Esophagus squamous epithelium (tissue), 5 donors: ENCODE results near the gene RYR3. TPM values are rescaled to one million over a fixed set of nuclear protein-coding genes. Genes with fewer than 3 reads are reported as not detected.

Source experiments
- DNase-seq: peaks from one replicate; lab custom pipeline; 2025; lab: John Stamatoyannopoulos, UW
- H3K27ac ChIP-seq, 4 donors: fragments of 200-600 bp; sonication (generic); one replicate each; pipeline ENCODE4 v1.5.1; 2016 to 2019; ENCODE audit warnings: mild to moderate bottlenecking in 1 of 4
- H3K27me3 ChIP-seq, 4 donors: fragments of 200-600 bp; sonication (generic); 1 replicate in 3 of 4; 2 replicates in 1 of 4; pipeline versions ENCODE4 v1.5.1 to v1.6.0; 2017 to 2021; ENCODE audit warnings: antibody characterized with exemption in 1 of 4
- H3K36me3 ChIP-seq, 3 donors: fragments of 200-600 bp; sonication (generic); one replicate each; pipeline ENCODE4 v1.5.1; 2016 to 2019
- H3K4me1 ChIP-seq, 3 donors: fragments of 200-600 bp; sonication (generic); one replicate each; pipeline ENCODE4 v1.5.1; 2017 to 2019
- H3K4me3 ChIP-seq, 4 donors: fragments of 200-600 bp; sonication (generic); 1 replicate in 3 of 4; 2 replicates in 1 of 4; pipeline ENCODE4 v1.5.1; 2016 to 2019; ENCODE audit warnings: mild to moderate bottlenecking in 2 of 4, moderate library complexity in 1 of 4
- H3K9me3 ChIP-seq, 3 donors: fragments of 200-600 bp; sonication (generic); one replicate each; pipeline ENCODE4 v1.5.1; 2016 to 2019
- CTCF ChIP-seq, 6 experiments: fragments of 450-650 bp in 4 of 6; fragments of 200-600 bp in 2 of 6; sonication (generic) in 2 of 6; IDR thresholded peaks; one replicate each; pipeline ENCODE4 v1.5.1; 2016 to 2019; ENCODE audit warnings: antibody characterized with exemption in 6 of 6, mild to moderate bottlenecking in 4 of 6, moderate library complexity in 4 of 6
- POLR2A ChIP-seq, 4 donors: fragments of 450-650 bp; IDR thresholded peaks; one replicate each; pipeline ENCODE4 v1.6.1; 2017; ENCODE audit warnings: antibody characterized with exemption in 4 of 4, mild to moderate bottlenecking in 4 of 4, moderate library complexity in 3 of 4
- WGBS, 2 donors: methylation state at CpG; one replicate each; pipeline ENCODE4 v1.1.5; 2018; 5-methylcytosine and 5-hydroxymethylcytosine counted together
- intact Hi-C: fragments of 100-400 bp; cut with DNase I; formaldehyde crosslinking; loops from one replicate; pipeline ENCODE4 v1.15.0; 2022
- total RNA-seq, 4 donors: library from RNA; depleted of rRNA; stranded (reverse); fragments of >200 nt; gene quantifications; one replicate each; pipeline ENCODE4 v1.1.0, GENCODE V29; 2016
- donor health status: DM: yes; HTN: yes; CAD: no.

RYR3 gene
- total RNA-seq, 4 donors from 2014 or later: 0.15 to 4.2 (median 0.43) TPM

- H3K27ac ChIP-seq: no peak overlapping the region
- H3K4me1 ChIP-seq: no peaks in the 10 kb centered on the region
- DNase-seq: no peak
- H3K4me3 ChIP-seq: no peak overlapping the region
- 78 to 79% methylated on average over 3 to 4 of the region's 4 CpGs for WGBS, 2 donors
- H3K36me3 ChIP-seq: no peaks in the 10 kb centered on the region
- H3K27me3 ChIP-seq: no peaks in the 10 kb centered on the region
- no peak for TF ChIP-seq CTCF (IDR thresholded peaks at IDR 0.05)
- no peak for TF ChIP-seq POLR2A (IDR thresholded peaks at IDR 0.05)
- intact Hi-C loops: no loop called here
- no peaks in the 10 kb centered on the region for H3K9me3 ChIP-seq
Measured at GRCh38 chr15:33377204-33377603, 66.4 kb downstream of the RYR3 start.

- WGBS, 2 donors: 66 to 77% methylated on average over 2 of the region's 2 CpGs
- H3K27me3 ChIP-seq: no peaks in the 10 kb centered on the region
- DNase-seq: no peak
- H3K27ac ChIP-seq: no peak overlapping the region
- intact Hi-C loops: no loop called here
- TF ChIP-seq POLR2A (IDR thresholded peaks at IDR 0.05): no peak
- no peak for TF ChIP-seq CTCF (IDR thresholded peaks at IDR 0.05)
- H3K4me1 ChIP-seq: no peaks in the 10 kb centered on the region
- no peaks in the 10 kb centered on the region for H3K36me3 ChIP-seq
- H3K4me3 ChIP-seq: no peak overlapping the region
- H3K9me3 ChIP-seq: no peaks in the 10 kb centered on the region
Measured at GRCh38 chr15:33378866-33379480, 68.2 kb downstream of the RYR3 start.

GRCh38 chr15:33380406-33380805, 69.6 kb downstream of the RYR3 start:
- no peaks in the 10 kb centered on the region for H3K36me3 ChIP-seq
- no peak for DNase-seq
- WGBS, 2 donors: 86 to 90% methylated on average over 7 of the region's 8 CpGs
- no peak overlapping the region for H3K4me3 ChIP-seq
- no peaks in the 10 kb centered on the region for H3K27me3 ChIP-seq
- TF ChIP-seq POLR2A (IDR thresholded peaks at IDR 0.05) (no peak), CTCF (IDR thresholded peaks at IDR 0.05) (no peak)
- no peak overlapping the region for H3K27ac ChIP-seq
- no peaks in the 10 kb centered on the region for H3K9me3 ChIP-seq
- intact Hi-C loops: no loop called here
- H3K4me1 ChIP-seq: no peaks in the 10 kb centered on the region

GRCh38 chr15:33382491-33382890, 71.7 kb downstream of the RYR3 start:
- no peak for TF ChIP-seq CTCF (IDR thresholded peaks at IDR 0.05)
- TF ChIP-seq POLR2A (IDR thresholded peaks at IDR 0.05): no peak
- no peaks in the 10 kb centered on the region for H3K4me1 ChIP-seq
- intact Hi-C loops: no loop called here
- H3K36me3 ChIP-seq: no peaks in the 10 kb centered on the region
- 60 to 67% methylated on average over 3 of the region's 3 CpGs for WGBS, 2 donors
- no peak overlapping the region for H3K27ac ChIP-seq
- no peaks in the 10 kb centered on the region for H3K27me3 ChIP-seq
- no peaks in the 10 kb centered on the region for H3K9me3 ChIP-seq
- DNase-seq: no peak
- no peak overlapping the region for H3K4me3 ChIP-seq

GRCh38 chr15:33384307-33384706, 73.5 kb downstream of the RYR3 start:
- no peak overlapping the region for H3K4me3 ChIP-seq
- no peaks in the 10 kb centered on the region for H3K36me3 ChIP-seq
- H3K27ac ChIP-seq: no peak overlapping the region
- no peak for TF ChIP-seq CTCF (IDR thresholded peaks at IDR 0.05)
- no peak for TF ChIP-seq POLR2A (IDR thresholded peaks at IDR 0.05)
- no peaks in the 10 kb centered on the region for H3K27me3 ChIP-seq
- H3K4me1 ChIP-seq: no peaks in the 10 kb centered on the region
- no peak for DNase-seq
- intact Hi-C loops: no loop called here
- H3K9me3 ChIP-seq: no peaks in the 10 kb centered on the region
- WGBS, 2 donors: 82 to 86% methylated on average over 3 of the region's 3 CpGs
